ENCODE measurements around the gene SSH3. TPM values are rescaled to one million over a fixed set of nuclear protein-coding genes. Genes with fewer than 3 reads are reported as not detected.

The SSH3 gene
- total and polyA plus RNA-seq, 5 donors: 14.9 to 25.9 (median 24.7) TPM

GRCh38 chr11:67309166-67309565 is 5.8 kb downstream of the SSH3 start:
- intact Hi-C loops (cut with DNase I): no loop called here
- Histone ChIP-seq H3K27ac (ENCODE audit: low read length) (no peak overlapping the region), H3K9me3 (ENCODE audit: control insufficient read depth, low read length) (no peaks in the 10 kb centered on the region), H3K27me3 (ENCODE audit: control insufficient read depth, insufficient read depth) (no peaks in the 10 kb centered on the region), H3K4me1 (ENCODE audit: control insufficient read depth, insufficient read depth, low read length) (peaks cover 2% of the 10 kb centered on the region), H3K4me3 (ENCODE audit: low read length) (no peak overlapping the region)
- DNase-seq (no peak), ATAC-seq (no peak)
- WGBS: 95% methylated on average over 11 of the region's 11 CpGs

- ATAC-seq: no peak
- no peak overlapping the region for H3K4me3 ChIP-seq (ENCODE audit: low read length)
- H3K27ac ChIP-seq (ENCODE audit: low read length): no peak overlapping the region
- no peaks in the 10 kb centered on the region for H3K27me3 ChIP-seq (ENCODE audit: control insufficient read depth, insufficient read depth)
- WGBS: 94% methylated on average over 14 of the region's 14 CpGs
- intact Hi-C loops (cut with DNase I): no loop called here
- no peaks in the 10 kb centered on the region for H3K4me1 ChIP-seq (ENCODE audit: control insufficient read depth, insufficient read depth, low read length)
- peak in 1 of 3 donors; percentile 61 for DNase-seq
- no peaks in the 10 kb centered on the region for H3K9me3 ChIP-seq (ENCODE audit: control insufficient read depth, low read length)
These were observed 6.3 kb downstream of the SSH3 start for GRCh38 chr11:67309661-67310061.

- no peaks in the 10 kb centered on the region for H3K9me3 ChIP-seq (ENCODE audit: control insufficient read depth, low read length)
- DNase-seq: peak in 1 of 3 donors; percentile 41
- intact Hi-C loops (cut with DNase I): no loop called here
- 86% methylated on average over 19 of the region's 19 CpGs for WGBS
- H3K27me3 ChIP-seq (ENCODE audit: control insufficient read depth, insufficient read depth): no peaks in the 10 kb centered on the region
- no peak for ATAC-seq
- H3K4me1 ChIP-seq (ENCODE audit: control insufficient read depth, insufficient read depth, low read length): no peaks in the 10 kb centered on the region
- H3K27ac ChIP-seq (ENCODE audit: low read length): no peak overlapping the region
- no peak overlapping the region for H3K4me3 ChIP-seq (ENCODE audit: low read length)
These were observed 7.1 kb downstream of the SSH3 start for GRCh38 chr11:67310246-67311050.

- Histone ChIP-seq H3K4me3 (ENCODE audit: low read length) (no peak overlapping the region), H3K4me1 (ENCODE audit: control insufficient read depth, insufficient read depth, low read length) (no peaks in the 10 kb centered on the region), H3K27me3 (ENCODE audit: control insufficient read depth, insufficient read depth) (no peaks in the 10 kb centered on the region), H3K27ac (ENCODE audit: low read length) (no peak overlapping the region), H3K9me3 (ENCODE audit: control insufficient read depth, low read length) (no peaks in the 10 kb centered on the region)
- ATAC-seq (no peak), DNase-seq (peak in 1 of 3 donors; percentile 42)
- WGBS: 87% methylated on average over 18 of the region's 18 CpGs
- intact Hi-C loops (cut with DNase I): no loop called here
These were observed 7.8 kb downstream of the SSH3 start for GRCh38 chr11:67311051-67311555.

GRCh38 chr11:67311556-67312082 is 8.3 kb downstream of the SSH3 start:
- no peak overlapping the region for H3K4me3 ChIP-seq (ENCODE audit: low read length)
- DNase-seq (no peak), ATAC-seq (no peak)
- intact Hi-C loops (cut with DNase I): no loop called here
- no peak overlapping the region for H3K27ac ChIP-seq (ENCODE audit: low read length)
- 85% methylated on average over 15 of the region's 15 CpGs for WGBS
- H3K9me3 ChIP-seq (ENCODE audit: control insufficient read depth, low read length): no peaks in the 10 kb centered on the region
- H3K4me1 ChIP-seq (ENCODE audit: control insufficient read depth, insufficient read depth, low read length): no peaks in the 10 kb centered on the region
- no peaks in the 10 kb centered on the region for H3K27me3 ChIP-seq (ENCODE audit: control insufficient read depth, insufficient read depth)

GRCh38 chr11:67312187-67313021 is 9.1 kb downstream of the SSH3 start:
- no peak overlapping the region for H3K4me3 ChIP-seq (ENCODE audit: low read length)
- WGBS: 69% methylated on average over 22 of the region's 22 CpGs
- H3K27me3 ChIP-seq (ENCODE audit: control insufficient read depth, insufficient read depth): no peaks in the 10 kb centered on the region
- no peak overlapping the region for H3K27ac ChIP-seq (ENCODE audit: low read length)
- intact Hi-C loops (cut with DNase I): no loop called here
- no peak for ATAC-seq
- DNase-seq: peak in 1 of 3 donors; percentile 33
- H3K4me1 ChIP-seq (ENCODE audit: control insufficient read depth, insufficient read depth, low read length): no peaks in the 10 kb centered on the region
- H3K9me3 ChIP-seq (ENCODE audit: control insufficient read depth, low read length): no peaks in the 10 kb centered on the region

- ATAC-seq: no peak
These were observed 10.0 kb downstream of the SSH3 start for GRCh38 chr11:67313125-67313890.

GRCh38 chr11:67314218-67314617 is 10.9 kb downstream of the SSH3 start:
- intact Hi-C loops (cut with DNase I): no loop called here
- Histone ChIP-seq H3K27me3 (ENCODE audit: control insufficient read depth, insufficient read depth) (no peaks in the 10 kb centered on the region), H3K4me3 (ENCODE audit: low read length) (no peak overlapping the region), H3K4me1 (ENCODE audit: control insufficient read depth, insufficient read depth, low read length) (no peaks in the 10 kb centered on the region), H3K27ac (ENCODE audit: low read length) (no peak overlapping the region), H3K9me3 (ENCODE audit: control insufficient read depth, low read length) (no peaks in the 10 kb centered on the region)
- ATAC-seq (no peak), DNase-seq (no peak)
- WGBS: 85% methylated on average over 2 of the region's 2 CpGs

More at GRCh38 chr11:67313125-67313890, 10.0 kb downstream of the SSH3 start:
- no peaks in the 10 kb centered on the region for H3K27me3 ChIP-seq (ENCODE audit: control insufficient read depth, insufficient read depth)
- intact Hi-C loops (cut with DNase I): no loop called here
- H3K9me3 ChIP-seq (ENCODE audit: control insufficient read depth, low read length): no peaks in the 10 kb centered on the region
- WGBS: 83% methylated on average over 11 of the region's 11 CpGs
- no peak overlapping the region for H3K27ac ChIP-seq (ENCODE audit: low read length)
- H3K4me1 ChIP-seq (ENCODE audit: control insufficient read depth, insufficient read depth, low read length): no peaks in the 10 kb centered on the region
- H3K4me3 ChIP-seq (ENCODE audit: low read length): no peak overlapping the region
- no peak for DNase-seq

- Histone ChIP-seq H3K4me1 (ENCODE audit: control insufficient read depth, insufficient read depth, low read length) (no peaks in the 10 kb centered on the region), H3K27me3 (ENCODE audit: control insufficient read depth, insufficient read depth) (no peaks in the 10 kb centered on the region), H3K27ac (ENCODE audit: low read length) (no peak overlapping the region), H3K9me3 (ENCODE audit: control insufficient read depth, low read length) (no peaks in the 10 kb centered on the region), H3K4me3 (ENCODE audit: low read length) (no peak overlapping the region)
- intact Hi-C loops (cut with DNase I): loop anchor here in 1 of 4 donors (5.0 kb wide), 1 partner anchor 48 kb away; the partner anchor contains the start of gene GRK2
- 79% methylated on average over 9 of the region's 9 CpGs for WGBS
- DNase-seq (no peak), ATAC-seq (no peak)
These were observed 12.1 kb downstream of the SSH3 start for GRCh38 chr11:67315325-67315909.

GRCh38 chr11:67316882-67317204 is 13.5 kb downstream of the SSH3 start:
- no peak for DNase-seq
- Histone ChIP-seq H3K27ac (ENCODE audit: low read length) (peak overlapping the region; percentile 72), H3K4me1 (ENCODE audit: control insufficient read depth, insufficient read depth, low read length) (no peaks in the 10 kb centered on the region), H3K9me3 (ENCODE audit: control insufficient read depth, low read length) (no peaks in the 10 kb centered on the region), H3K27me3 (ENCODE audit: control insufficient read depth, insufficient read depth) (no peaks in the 10 kb centered on the region), H3K4me3 (ENCODE audit: low read length) (peak overlapping the region; percentile 47)
- intact Hi-C loops (cut with DNase I): loop anchor here (2.0 to 5.0 kb wide), 3 partner anchors 50 to 52 kb away; partner anchors contain the start of gene GRK2 (in 3 of the 4)
- WGBS: under 1% methylated on average over 10 of the region's 10 CpGs
- no peak for ATAC-seq
